ENCODE measurements around the gene ELOVL2. TPM values are rescaled to one million over a fixed set of nuclear protein-coding genes. Genes with fewer than 3 reads are reported as not detected.

The ELOVL2 gene
- total RNA-seq, 1 experiment from 2014 or later = 12.7 TPM

DNA sequence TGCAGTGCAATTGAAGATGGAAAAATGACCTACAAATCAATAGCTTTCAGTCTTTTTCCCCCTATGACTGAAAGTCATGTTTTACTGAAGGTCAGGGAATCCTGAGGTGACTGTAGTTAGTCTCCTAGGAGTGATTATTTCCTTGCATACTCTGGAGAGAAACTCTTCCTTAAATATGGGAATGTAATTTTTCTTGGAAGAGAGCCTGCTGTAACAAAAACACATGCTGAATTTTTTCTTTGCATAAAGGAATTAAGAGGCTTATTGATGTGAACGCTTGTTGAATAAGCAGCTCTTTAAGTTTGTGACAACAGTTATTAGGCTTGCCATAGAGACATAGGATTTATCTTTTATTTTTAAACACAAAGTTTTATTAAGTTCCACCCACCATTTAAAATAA is 64.5 kb downstream of the ELOVL2 start:
- BruUV-seq (replicated peaks) = no TSS peak
- DNase-seq (ENCODE audit: low spot score) = no peak
- Histone ChIP-seq H3K27ac (ENCODE audit: low read depth, low read length, poor library complexity, severe bottlenecking) (no peak overlapping the region), H3K9me3 (ENCODE audit: low read depth, low read length, poor library complexity, severe bottlenecking) (no peaks in the 10 kb centered on the region), H3K4me3 (ENCODE audit: low read depth, low read length, poor library complexity, severe bottlenecking) (no peak overlapping the region), H3K4me1 (ENCODE audit: insufficient read depth, low read length, poor library complexity, severe bottlenecking) (no peaks in the 10 kb centered on the region), H3K36me3 (ENCODE audit: insufficient read depth, low read length, poor library complexity, severe bottlenecking) (no peaks in the 10 kb centered on the region), H3K27me3 (replicated peaks; ENCODE audit: insufficient read depth, low read depth, low read length, poor library complexity) (no peaks in the 10 kb centered on the region)
- no peak for TF ChIP-seq EZH2 (IDR thresholded peaks at IDR 0.05; ENCODE audit: borderline replicate concordance, low read depth, low read length, poor library complexity, severe bottlenecking)
- TF ChIP-seq, protein P1, sequence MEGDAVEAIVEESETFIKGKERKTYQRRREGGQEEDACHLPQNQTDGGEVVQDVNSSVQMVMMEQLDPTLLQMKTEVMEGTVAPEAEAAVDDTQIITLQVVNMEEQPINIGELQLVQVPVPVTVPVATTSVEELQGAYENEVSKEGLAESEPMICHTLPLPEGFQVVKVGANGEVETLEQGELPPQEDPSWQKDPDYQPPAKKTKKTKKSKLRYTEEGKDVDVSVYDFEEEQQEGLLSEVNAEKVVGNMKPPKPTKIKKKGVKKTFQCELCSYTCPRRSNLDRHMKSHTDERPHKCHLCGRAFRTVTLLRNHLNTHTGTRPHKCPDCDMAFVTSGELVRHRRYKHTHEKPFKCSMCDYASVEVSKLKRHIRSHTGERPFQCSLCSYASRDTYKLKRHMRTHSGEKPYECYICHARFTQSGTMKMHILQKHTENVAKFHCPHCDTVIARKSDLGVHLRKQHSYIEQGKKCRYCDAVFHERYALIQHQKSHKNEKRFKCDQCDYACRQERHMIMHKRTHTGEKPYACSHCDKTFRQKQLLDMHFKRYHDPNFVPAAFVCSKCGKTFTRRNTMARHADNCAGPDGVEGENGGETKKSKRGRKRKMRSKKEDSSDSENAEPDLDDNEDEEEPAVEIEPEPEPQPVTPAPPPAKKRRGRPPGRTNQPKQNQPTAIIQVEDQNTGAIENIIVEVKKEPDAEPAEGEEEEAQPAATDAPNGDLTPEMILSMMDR (conservative IDR thresholded peaks at IDR 0.05; ENCODE audit: low read depth, low read length) = no peak
- ChIA-PET POLR2A (ENCODE audit: low non-redundant PET) (no interaction called here), CTCF (interaction anchor here (0.7 kb wide), 1 partner anchor 330 kb away, joined by 4 read pairs; no protein-coding TSS in a partner anchor)
- intact Hi-C loops (cut with micrococcal nuclease; ENCODE audit: unreplicated experiment) = no loop called here

DNA sequence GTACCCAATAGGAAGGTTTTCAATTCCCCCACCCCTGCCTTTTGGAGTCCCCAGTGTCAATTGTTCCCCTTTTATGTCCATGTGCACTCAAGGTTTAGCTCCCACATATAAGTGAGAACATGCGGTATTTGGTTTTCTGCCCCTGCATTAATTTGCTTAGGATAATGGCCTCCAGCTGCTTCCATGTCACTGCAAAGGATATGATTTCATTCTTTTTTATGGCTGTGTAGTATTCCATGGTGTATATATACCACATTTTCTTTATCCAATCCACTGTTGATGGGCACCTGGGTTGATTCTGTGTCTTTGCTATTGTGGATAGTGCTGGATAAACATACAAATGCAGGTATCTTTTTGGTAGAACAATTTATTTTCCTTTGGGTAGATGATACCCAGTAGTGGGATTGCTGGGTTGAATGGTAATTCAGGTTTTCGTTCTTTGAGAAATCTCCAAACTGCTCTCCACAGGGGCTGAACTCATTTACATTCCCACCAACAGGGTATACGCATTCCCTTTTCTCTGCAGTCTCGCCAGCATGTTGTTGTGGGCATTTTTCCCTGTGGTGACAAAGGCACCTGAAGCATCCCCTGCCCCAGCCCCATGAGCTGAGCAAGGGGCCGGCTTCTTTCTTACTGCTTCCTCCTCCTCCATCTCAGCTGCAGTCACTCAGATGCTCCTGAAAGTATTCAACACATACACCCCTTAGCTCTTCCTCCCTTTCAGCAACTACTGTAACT is 66.7 kb downstream of the ELOVL2 start:
- ChIA-PET POLR2A (ENCODE audit: low non-redundant PET) (no interaction called here), CTCF (interaction anchor here (0.5 kb wide), 1 partner anchor 300 kb away, joined by 13 read pairs; no protein-coding TSS in a partner anchor)
- Histone ChIP-seq H3K36me3 (ENCODE audit: insufficient read depth, low read length, poor library complexity, severe bottlenecking) (no peaks in the 10 kb centered on the region), H3K27ac (ENCODE audit: low read depth, low read length, poor library complexity, severe bottlenecking) (no peak overlapping the region), H3K4me1 (ENCODE audit: insufficient read depth, low read length, poor library complexity, severe bottlenecking) (no peaks in the 10 kb centered on the region), H3K9me3 (ENCODE audit: low read depth, low read length, poor library complexity, severe bottlenecking) (no peaks in the 10 kb centered on the region), H3K4me3 (ENCODE audit: low read depth, low read length, poor library complexity, severe bottlenecking) (no peak overlapping the region), H3K27me3 (replicated peaks; ENCODE audit: insufficient read depth, low read depth, low read length, poor library complexity) (no peaks in the 10 kb centered on the region)
- TF ChIP-seq, protein P1 (conservative IDR thresholded peaks at IDR 0.05; ENCODE audit: low read depth, low read length) = no peak
- TF ChIP-seq EZH2 (IDR thresholded peaks at IDR 0.05; ENCODE audit: borderline replicate concordance, low read depth, low read length, poor library complexity, severe bottlenecking) = no peak
- no TSS peak for BruUV-seq (replicated peaks)
- intact Hi-C loops (cut with micrococcal nuclease; ENCODE audit: unreplicated experiment) = no loop called here
- DNase-seq (ENCODE audit: low spot score) = no peak

DNA sequence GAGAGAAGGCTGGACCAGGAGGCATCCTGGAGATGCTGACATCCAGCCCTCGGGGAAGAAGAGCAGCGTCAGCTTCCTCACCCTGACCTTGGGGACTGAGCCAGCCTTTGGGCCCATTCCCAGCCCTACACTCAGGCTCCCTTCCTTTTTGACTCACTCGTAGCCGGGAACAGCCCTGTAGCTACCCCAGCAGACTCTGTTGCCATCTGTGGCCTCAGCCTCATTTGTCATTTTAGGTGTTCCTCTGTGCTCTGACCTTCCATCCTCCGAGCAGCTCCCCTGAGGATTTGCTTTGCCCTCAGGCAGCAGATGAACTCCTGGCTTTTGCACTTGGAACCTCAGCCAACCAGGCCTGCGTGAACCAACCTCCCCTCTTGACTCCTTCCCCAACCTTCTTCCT is 67.5 kb downstream of the ELOVL2 start:
- Histone ChIP-seq H3K36me3 (ENCODE audit: insufficient read depth, low read length, poor library complexity, severe bottlenecking) (no peaks in the 10 kb centered on the region), H3K9me3 (ENCODE audit: low read depth, low read length, poor library complexity, severe bottlenecking) (no peaks in the 10 kb centered on the region), H3K27ac (ENCODE audit: low read depth, low read length, poor library complexity, severe bottlenecking) (no peak overlapping the region), H3K4me1 (ENCODE audit: insufficient read depth, low read length, poor library complexity, severe bottlenecking) (no peaks in the 10 kb centered on the region), H3K27me3 (replicated peaks; ENCODE audit: insufficient read depth, low read depth, low read length, poor library complexity) (no peaks in the 10 kb centered on the region), H3K4me3 (ENCODE audit: low read depth, low read length, poor library complexity, severe bottlenecking) (no peak overlapping the region)
- ChIA-PET CTCF (no interaction called here), POLR2A (ENCODE audit: low non-redundant PET) (no interaction called here)
- TF ChIP-seq, protein P1 (conservative IDR thresholded peaks at IDR 0.05; ENCODE audit: low read depth, low read length) = no peak
- no peak for TF ChIP-seq EZH2 (IDR thresholded peaks at IDR 0.05; ENCODE audit: borderline replicate concordance, low read depth, low read length, poor library complexity, severe bottlenecking)
- intact Hi-C loops (cut with micrococcal nuclease; ENCODE audit: unreplicated experiment) = no loop called here
- BruUV-seq (replicated peaks) = no TSS peak
- no peak for DNase-seq (ENCODE audit: low spot score)
